Activated naive CD4-positive, alpha-beta T cell treated with anti-CD3 and anti-CD28 coated beads, Interleukin-2, amount 10 ng/mL, durations not matched to agents 5 hours and 36 hours (primary cell): ENCODE data around the gene IGF1. TPM values are rescaled to one million over a fixed set of nuclear protein-coding genes. Genes with fewer than 3 reads are reported as not detected.

Experiments
- total RNA-seq, 2 experiments: library from RNA; stranded (reverse); gene quantifications; one replicate each; pipeline ENCODE4 v1.2.3, GENCODE V29; 2021

IGF1 gene
- under 1 TPM; 0.10 to 0.14 TPM for total RNA-seq

DNA sequence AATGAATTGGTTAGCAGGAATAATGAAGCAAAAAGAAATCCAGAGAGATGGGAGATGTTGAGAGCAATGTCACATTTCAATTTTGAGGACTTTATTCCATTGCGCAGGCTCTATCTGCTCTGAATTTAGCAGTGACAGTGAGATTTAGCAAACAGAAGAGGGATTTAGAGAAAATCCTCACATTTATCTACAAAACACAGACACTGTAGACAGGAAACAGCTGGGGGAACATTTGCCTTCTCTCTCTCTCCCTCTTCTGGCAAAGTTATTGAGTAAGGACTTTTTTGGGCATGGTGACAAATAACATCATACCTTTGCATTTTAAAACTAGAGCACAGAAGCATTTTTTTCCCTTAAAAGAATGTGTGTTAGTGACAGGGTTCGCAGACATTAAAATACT lies at the start of gene IGF1:
Gene IGF1 (minus strand): TSS at position 158 of the 400 bp plus-strand sequence. CDS start 182 bp downstream, outside the sequence.

